Karpas-422 (cell line): ENCODE results near the gene SNX11. TPM values are rescaled to one million over a fixed set of nuclear protein-coding genes. Genes with fewer than 3 reads are reported as not detected.

ENCODE experiments used
- DNase-seq: peaks from one replicate; pipeline ENCODE4 v3.0.0-alpha.2; 2015
- H2AFZ ChIP-seq: fragments of 200-600 bp; sonication (generic); 2 replicates; pipeline ENCODE4 v1.6.1; 2014; ENCODE audit warnings: antibody characterized with exemption, low read length, mixed read lengths
- H3K27ac ChIP-seq: fragments of 200-600 bp; sonication (generic); 2 replicates; pipeline ENCODE4 v1.5.1; 2014; ENCODE audit warnings: mild to moderate bottlenecking, low read length, moderate library complexity
- H3K27me3 ChIP-seq: fragments of 200-600 bp; sonication (generic); 2 replicates; pipeline ENCODE4 v1.6.1; 2014; ENCODE audit warnings: low read length, mixed read lengths
- H3K36me3 ChIP-seq: fragments of 200-600 bp; sonication (generic); 2 replicates; pipeline ENCODE4 v1.6.1; 2014; ENCODE audit warnings: low read length, mixed read lengths; ENCODE audit not compliant: insufficient read depth
- H3K4me1 ChIP-seq: fragments of 200-600 bp; sonication (generic); 2 replicates; pipeline ENCODE4 v1.6.1; 2014; ENCODE audit warnings: mild to moderate bottlenecking, low read length, mixed read lengths
- H3K4me2 ChIP-seq: fragments of 200-600 bp; sonication (generic); 2 replicates; pipeline ENCODE4 v1.6.1; 2014; ENCODE audit warnings: low read length, low read depth, mild to moderate bottlenecking; ENCODE audit not compliant: poor library complexity, severe bottlenecking
- H3K4me3 ChIP-seq: fragments of 200-600 bp; sonication (generic); 2 replicates; pipeline ENCODE4 v1.5.1; 2014; ENCODE audit warnings: mild to moderate bottlenecking, antibody characterized with exemption, low read length, mixed read lengths
- H3K79me2 ChIP-seq: fragments of 200-600 bp; sonication (generic); 2 replicates; pipeline ENCODE4 v1.6.1; 2014; ENCODE audit warnings: mild to moderate bottlenecking, low read length, mixed read lengths
- H3K9ac ChIP-seq: fragments of 200-600 bp; sonication (generic); 2 replicates; pipeline ENCODE4 v1.6.0; 2014; ENCODE audit warnings: low read length
- H3K9me2 ChIP-seq: fragments of 200-600 bp; sonication (generic), shearing (Covaris generic); replicated peaks from 2 replicates; pipeline ENCODE4 v1.6.0; 2014; ENCODE audit warnings: mild to moderate bottlenecking, low read length, moderate library complexity; ENCODE audit not compliant: insufficient read depth
- H3K9me3 ChIP-seq: fragments of 300-700, 200-600 bp; sonication (generic); 2 replicates; pipeline ENCODE4 v1.6.1; 2014; ENCODE audit warnings: low read length, mixed read lengths
- H4K20me1 ChIP-seq: fragments of 200-600 bp; sonication (generic); 2 replicates; pipeline ENCODE4 v1.6.1; 2014; ENCODE audit warnings: mild to moderate bottlenecking, antibody characterized with exemption, low read length, low read depth; ENCODE audit not compliant: insufficient read depth
- total RNA-seq: library from RNA; depleted of rRNA; stranded (reverse); fragments of >200 nt; shearing (Covaris generic); gene quantifications from 2 replicates; pipeline ENCODE4 v1.2.3, GENCODE V29; 2014; ENCODE audit warnings: low replicate concordance

The SNX11 gene
- total RNA-seq, 1 experiment from 2014 or later, result 16.4 TPM

DNA sequence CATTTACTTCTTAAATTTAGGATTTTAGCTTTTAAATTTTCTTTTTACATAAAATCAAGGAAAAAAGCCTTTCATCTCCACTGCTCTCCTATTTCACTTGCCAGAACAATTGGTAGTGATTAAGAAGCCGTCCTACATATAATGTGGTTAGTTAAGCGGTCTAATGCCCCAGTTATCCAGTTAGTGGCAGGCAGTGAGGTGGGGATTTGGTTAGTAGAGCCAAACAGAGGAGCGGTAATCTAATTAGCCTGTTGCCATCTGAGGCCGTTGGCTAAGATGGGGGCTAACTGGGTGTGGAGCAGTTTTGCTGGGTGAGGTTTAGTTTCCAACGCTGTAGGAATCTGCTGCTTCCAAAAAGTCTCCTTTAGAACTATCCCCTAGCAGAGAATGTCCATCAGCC lies 22.4 kb downstream of the SNX11 start:
- Histone ChIP-seq H3K9me2 (no peaks in the 10 kb centered on the region), H3K9ac (no peak overlapping the region), H3K27ac (no peak overlapping the region), H3K4me2 (no peak overlapping the region), H3K36me3 (no peaks in the 10 kb centered on the region), H3K4me1 (no peaks in the 10 kb centered on the region), H3K4me3 (no peak overlapping the region), H3K9me3 (no peaks in the 10 kb centered on the region), H3K27me3 (no peaks in the 10 kb centered on the region), H3K79me2 (no peaks in the 10 kb centered on the region), H4K20me1 (no peaks in the 10 kb centered on the region), H2AFZ (no peak overlapping the region)
- DNase-seq, result no peak

DNA sequence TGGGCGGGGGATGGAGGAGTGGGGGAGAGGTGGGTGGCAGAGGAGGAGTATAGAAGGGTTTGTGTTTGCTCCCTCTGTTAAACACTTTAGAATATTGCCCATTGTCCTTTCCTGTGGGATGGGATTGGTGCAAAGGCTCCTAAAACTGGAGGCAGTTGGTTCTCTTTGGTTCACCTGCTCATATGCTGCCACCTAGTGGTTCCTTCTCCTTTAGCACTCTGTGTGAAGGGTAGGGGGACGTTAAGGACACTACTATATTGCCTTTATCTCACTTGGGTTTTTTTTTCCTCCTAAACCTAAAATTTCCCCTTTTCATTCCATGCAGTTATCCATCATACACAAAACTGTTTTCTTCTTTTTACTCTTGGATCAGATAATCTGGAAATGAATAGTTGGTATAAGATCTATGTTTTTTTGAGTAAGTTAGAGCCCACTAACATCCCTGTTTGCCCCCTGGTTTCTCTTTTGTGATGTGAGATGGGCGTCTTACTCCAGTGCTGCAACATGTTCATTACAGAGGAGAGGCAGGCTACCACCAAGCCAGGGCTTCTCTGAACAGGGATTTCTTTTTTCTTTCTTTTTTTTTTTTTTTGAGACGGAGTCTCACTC lies 23.8 kb downstream of the SNX11 start:
- Histone ChIP-seq H4K20me1 (no peaks in the 10 kb centered on the region), H3K9me2 (no peaks in the 10 kb centered on the region), H3K4me1 (no peaks in the 10 kb centered on the region), H3K27ac (no peak overlapping the region), H3K9me3 (no peaks in the 10 kb centered on the region), H3K4me3 (no peak overlapping the region), H3K36me3 (no peaks in the 10 kb centered on the region), H3K79me2 (no peaks in the 10 kb centered on the region), H2AFZ (no peak overlapping the region), H3K9ac (no peak overlapping the region), H3K27me3 (no peaks in the 10 kb centered on the region), H3K4me2 (no peak overlapping the region)
- peak; percentile 89 for DNase-seq

DNA sequence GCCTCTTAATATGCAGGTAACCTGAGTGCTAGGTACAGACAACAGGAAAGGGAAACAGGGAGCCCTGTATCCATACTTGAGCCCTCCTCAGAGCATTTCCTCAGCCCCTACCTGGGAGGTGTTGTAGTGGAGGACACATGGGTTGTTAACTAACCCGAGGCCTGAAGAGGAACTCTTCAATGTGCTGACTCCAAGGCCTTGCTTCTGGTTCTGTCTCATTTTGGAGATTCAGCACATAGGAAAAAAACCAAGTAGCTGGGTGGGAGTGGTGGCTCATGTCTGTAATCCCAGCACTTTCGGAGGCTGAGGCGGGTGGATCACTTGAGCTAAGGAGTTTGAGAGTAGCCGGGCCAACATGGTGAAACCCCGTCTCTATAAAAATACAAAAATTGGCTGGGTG lies 24.8 kb downstream of the SNX11 start:
- H3K79me2 ChIP-seq, result no peaks in the 10 kb centered on the region
- H3K36me3 ChIP-seq, result no peaks in the 10 kb centered on the region
- no peaks in the 10 kb centered on the region for H3K27me3 ChIP-seq
- H2AFZ ChIP-seq, result no peak overlapping the region
- no peak overlapping the region for H3K4me3 ChIP-seq
- H3K9ac ChIP-seq, result no peak overlapping the region
- H4K20me1 ChIP-seq, result no peaks in the 10 kb centered on the region
- no peak overlapping the region for H3K4me2 ChIP-seq
- no peaks in the 10 kb centered on the region for H3K4me1 ChIP-seq
- H3K9me2 ChIP-seq, result no peaks in the 10 kb centered on the region
- no peak for DNase-seq
- no peak overlapping the region for H3K27ac ChIP-seq
- no peaks in the 10 kb centered on the region for H3K9me3 ChIP-seq

DNA sequence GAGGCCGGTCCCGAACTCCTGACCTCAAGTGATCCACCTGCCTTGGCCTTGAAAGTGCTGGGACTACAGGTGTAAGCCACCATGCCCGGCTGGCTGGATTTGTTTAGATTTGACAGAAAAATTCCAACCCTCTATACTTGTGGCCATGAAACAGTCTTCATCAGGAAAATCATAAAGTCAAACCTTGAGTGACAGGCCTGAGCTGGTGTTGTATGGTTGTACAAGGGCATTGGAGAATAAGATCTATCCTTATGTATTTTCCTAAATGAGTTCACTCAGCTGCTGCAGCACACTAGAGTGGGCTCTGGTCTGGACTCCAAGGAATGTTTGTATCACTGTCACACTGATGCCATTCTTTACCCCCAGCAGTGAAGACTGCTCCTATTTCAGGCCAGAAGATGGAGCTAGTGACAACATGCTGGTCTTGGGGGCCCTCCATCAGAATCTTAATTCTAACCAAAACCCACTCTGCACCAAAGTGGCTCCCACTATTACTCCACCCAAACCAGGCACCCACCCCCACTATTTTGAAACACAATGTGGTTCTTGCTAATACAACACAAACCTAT lies 27.4 kb downstream of the SNX11 start:
- no peak overlapping the region for H3K4me3 ChIP-seq
- no peaks in the 10 kb centered on the region for H3K4me1 ChIP-seq
- no peaks in the 10 kb centered on the region for H4K20me1 ChIP-seq
- H2AFZ ChIP-seq, result no peak overlapping the region
- H3K36me3 ChIP-seq, result no peaks in the 10 kb centered on the region
- H3K79me2 ChIP-seq, result no peaks in the 10 kb centered on the region
- no peak overlapping the region for H3K9ac ChIP-seq
- H3K9me2 ChIP-seq, result no peaks in the 10 kb centered on the region
- no peaks in the 10 kb centered on the region for H3K27me3 ChIP-seq
- no peak overlapping the region for H3K4me2 ChIP-seq
- no peaks in the 10 kb centered on the region for H3K9me3 ChIP-seq
- peak; percentile 52 for DNase-seq
- no peak overlapping the region for H3K27ac ChIP-seq

DNA sequence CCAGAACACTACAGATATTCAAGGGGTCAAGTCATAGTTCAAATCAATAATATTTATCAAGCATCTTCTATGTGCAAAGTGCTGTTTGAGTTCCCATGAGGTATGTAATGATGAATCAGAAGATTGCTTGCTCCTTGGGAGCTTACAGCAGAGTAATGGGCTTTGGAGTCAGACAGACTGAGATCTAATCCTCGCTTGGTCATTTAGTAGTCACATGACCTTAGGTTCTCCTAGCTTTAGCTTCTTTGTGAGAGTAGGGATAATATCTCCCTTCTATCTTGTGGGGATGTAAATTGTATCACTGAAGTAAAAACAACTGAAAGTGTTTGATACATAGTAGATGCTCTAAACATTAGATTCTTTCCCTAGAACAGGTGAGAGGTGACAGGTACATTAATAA lies 30.1 kb downstream of the SNX11 start:
- no peaks in the 10 kb centered on the region for H3K27me3 ChIP-seq
- H3K9me2 ChIP-seq, result no peaks in the 10 kb centered on the region
- H3K36me3 ChIP-seq, result no peaks in the 10 kb centered on the region
- H2AFZ ChIP-seq, result no peak overlapping the region
- no peaks in the 10 kb centered on the region for H4K20me1 ChIP-seq
- no peaks in the 10 kb centered on the region for H3K79me2 ChIP-seq
- no peaks in the 10 kb centered on the region for H3K4me1 ChIP-seq
- no peaks in the 10 kb centered on the region for H3K9me3 ChIP-seq
- no peak overlapping the region for H3K4me2 ChIP-seq
- H3K9ac ChIP-seq, result no peak overlapping the region
- no peak overlapping the region for H3K4me3 ChIP-seq
- DNase-seq, result no peak
- H3K27ac ChIP-seq, result no peak overlapping the region

DNA sequence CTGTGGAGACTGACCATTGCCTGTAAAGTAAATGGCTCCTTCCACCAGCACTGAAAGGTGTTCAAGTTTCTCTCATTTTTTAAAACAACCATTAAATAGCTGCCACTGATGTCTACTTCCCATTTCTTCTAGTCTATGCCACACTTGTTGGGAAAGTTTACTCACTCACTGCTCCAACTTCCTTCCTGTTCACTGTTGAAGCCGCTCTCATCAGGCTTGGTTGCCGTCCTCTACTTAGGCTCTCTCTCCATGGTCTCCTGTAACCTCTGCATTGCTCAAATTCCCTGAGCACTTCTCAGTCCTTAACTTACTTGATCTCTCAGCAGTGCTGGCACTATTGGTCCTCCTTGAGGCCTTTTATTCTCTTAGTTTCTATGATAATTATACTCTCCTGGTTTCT lies 32.4 kb downstream of the SNX11 start:
- no peaks in the 10 kb centered on the region for H3K27me3 ChIP-seq
- H3K9ac ChIP-seq, result no peak overlapping the region
- no peaks in the 10 kb centered on the region for H3K36me3 ChIP-seq
- H3K9me3 ChIP-seq, result no peaks in the 10 kb centered on the region
- H3K79me2 ChIP-seq, result no peaks in the 10 kb centered on the region
- no peaks in the 10 kb centered on the region for H3K4me1 ChIP-seq
- no peaks in the 10 kb centered on the region for H3K9me2 ChIP-seq
- no peaks in the 10 kb centered on the region for H4K20me1 ChIP-seq
- no peak overlapping the region for H2AFZ ChIP-seq
- no peak overlapping the region for H3K27ac ChIP-seq
- no peak for DNase-seq
- no peak overlapping the region for H3K4me2 ChIP-seq
- H3K4me3 ChIP-seq, result no peak overlapping the region

DNA sequence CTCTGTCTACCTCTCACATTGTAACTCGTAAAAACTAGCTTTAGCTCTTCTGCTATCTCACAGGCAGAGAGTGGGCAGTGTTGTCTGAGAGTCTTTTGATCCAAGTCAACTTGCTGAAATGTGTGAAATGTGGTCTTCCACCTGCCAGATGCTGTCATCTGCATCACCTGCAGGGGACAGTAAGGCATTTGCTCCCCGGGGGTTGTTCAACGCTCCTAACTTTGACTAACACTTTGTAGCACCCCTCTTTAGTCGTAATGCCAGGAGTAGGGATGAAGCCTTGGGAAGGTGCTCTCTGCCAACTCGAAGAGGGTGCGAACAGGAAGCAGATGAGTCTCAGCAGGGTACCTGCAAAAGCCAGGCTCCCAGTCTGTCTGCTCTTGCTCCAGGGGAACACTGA lies 36.1 kb downstream of the SNX11 start:
- Histone ChIP-seq H3K9me2 (no peaks in the 10 kb centered on the region), H3K27me3 (no peaks in the 10 kb centered on the region), H2AFZ (no peak overlapping the region), H3K4me2 (no peak overlapping the region), H3K4me3 (no peak overlapping the region), H3K9ac (no peak overlapping the region), H3K4me1 (no peaks in the 10 kb centered on the region), H3K9me3 (no peaks in the 10 kb centered on the region), H4K20me1 (no peaks in the 10 kb centered on the region), H3K36me3 (no peaks in the 10 kb centered on the region), H3K27ac (no peak overlapping the region), H3K79me2 (no peaks in the 10 kb centered on the region)
- DNase-seq, result no peak

DNA sequence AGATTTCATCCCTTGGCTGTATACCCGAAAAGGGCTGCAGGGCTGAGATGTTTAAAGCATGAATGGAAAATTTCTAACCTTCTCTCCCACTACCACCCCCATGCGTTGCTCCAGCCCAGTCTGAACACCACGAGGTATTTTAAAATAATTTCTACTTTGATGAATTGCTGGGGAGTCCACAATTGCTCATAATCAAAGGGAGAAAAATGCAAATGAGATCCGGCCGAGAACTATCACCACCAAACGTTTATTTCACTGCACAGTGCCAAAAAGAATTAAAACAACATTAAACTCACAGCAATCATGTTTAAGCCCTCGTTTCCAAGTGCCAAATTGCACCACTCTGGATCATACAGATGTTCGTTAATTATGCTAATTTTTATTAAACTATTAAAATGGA lies 36.7 kb downstream of the SNX11 start:
- Histone ChIP-seq H3K27me3 (no peaks in the 10 kb centered on the region), H3K4me3 (no peak overlapping the region), H3K36me3 (no peaks in the 10 kb centered on the region), H3K4me1 (no peaks in the 10 kb centered on the region), H3K4me2 (no peak overlapping the region), H3K9me3 (no peaks in the 10 kb centered on the region), H2AFZ (no peak overlapping the region), H3K27ac (no peak overlapping the region), H3K9me2 (no peaks in the 10 kb centered on the region), H3K9ac (no peak overlapping the region), H3K79me2 (no peaks in the 10 kb centered on the region), H4K20me1 (no peaks in the 10 kb centered on the region)
- DNase-seq, result no peak
